Esophagus squamous epithelium (tissue), 5 donors: ENCODE measurements around the gene PSMB5. TPM values are rescaled to one million over a fixed set of nuclear protein-coding genes. Genes with fewer than 3 reads are reported as not detected.

Experiments
- DNase-seq: peaks from one replicate; lab custom pipeline; 2025; lab: John Stamatoyannopoulos, UW
- H3K27ac ChIP-seq, 4 donors: fragments of 200-600 bp; sonication (generic); one replicate each; pipeline ENCODE4 v1.5.1; 2016 to 2019; ENCODE audit warnings: mild to moderate bottlenecking in 1 of 4
- H3K27me3 ChIP-seq, 4 donors: fragments of 200-600 bp; sonication (generic); 1 replicate in 3 of 4; 2 replicates in 1 of 4; pipeline versions ENCODE4 v1.5.1 to v1.6.0; 2017 to 2021; ENCODE audit warnings: antibody characterized with exemption in 1 of 4
- H3K36me3 ChIP-seq, 3 donors: fragments of 200-600 bp; sonication (generic); one replicate each; pipeline ENCODE4 v1.5.1; 2016 to 2019
- H3K4me1 ChIP-seq, 3 donors: fragments of 200-600 bp; sonication (generic); one replicate each; pipeline ENCODE4 v1.5.1; 2017 to 2019
- H3K4me3 ChIP-seq, 4 donors: fragments of 200-600 bp; sonication (generic); 1 replicate in 3 of 4; 2 replicates in 1 of 4; pipeline ENCODE4 v1.5.1; 2016 to 2019; ENCODE audit warnings: mild to moderate bottlenecking in 2 of 4, moderate library complexity in 1 of 4
- H3K9me3 ChIP-seq, 3 donors: fragments of 200-600 bp; sonication (generic); one replicate each; pipeline ENCODE4 v1.5.1; 2016 to 2019
- CTCF ChIP-seq, 6 experiments: fragments of 450-650 bp in 4 of 6; fragments of 200-600 bp in 2 of 6; sonication (generic) in 2 of 6; IDR thresholded peaks; one replicate each; pipeline ENCODE4 v1.5.1; 2016 to 2019; ENCODE audit warnings: antibody characterized with exemption in 6 of 6, mild to moderate bottlenecking in 4 of 6, moderate library complexity in 4 of 6
- POLR2A ChIP-seq, 4 donors: fragments of 450-650 bp; IDR thresholded peaks; one replicate each; pipeline ENCODE4 v1.6.1; 2017; ENCODE audit warnings: antibody characterized with exemption in 4 of 4, mild to moderate bottlenecking in 4 of 4, moderate library complexity in 3 of 4
- WGBS, 2 donors: methylation state at CpG; one replicate each; pipeline ENCODE4 v1.1.5; 2018; 5-methylcytosine and 5-hydroxymethylcytosine counted together
- intact Hi-C: fragments of 100-400 bp; cut with DNase I; formaldehyde crosslinking; loops from one replicate; pipeline ENCODE4 v1.15.0; 2022
- total RNA-seq, 4 donors: library from RNA; depleted of rRNA; stranded (reverse); fragments of >200 nt; gene quantifications; one replicate each; pipeline ENCODE4 v1.1.0, GENCODE V29; 2016
- donor health status: DM: yes; HTN: yes; CAD: no.

The PSMB5 gene
- total RNA-seq, 4 donors from 2014 or later: 140 to 185 (median 153) TPM

- no peak overlapping the region for H3K27ac ChIP-seq
- no peak for DNase-seq
- intact Hi-C loops: loop anchor here (5.0 kb wide), 1 partner anchor 72 kb away; the partner anchor contains the start of gene CDH24
- peaks cover 0 to 18% (median 0%) of the 10 kb centered on the region in 4 donors for H3K27me3 ChIP-seq
- whole genome bisulfite sequencing, 2 donors: 87 to 88% methylated on average over 6 of the region's 6 CpGs
- no peaks in the 10 kb centered on the region for H3K9me3 ChIP-seq
- TF ChIP-seq CTCF (IDR thresholded peaks at IDR 0.05) (no peak), POLR2A (IDR thresholded peaks at IDR 0.05) (no peak)
- H3K36me3 ChIP-seq: peaks cover 0 to 28% (median 3%) of the 10 kb centered on the region in 3 donors
- no peak overlapping the region for H3K4me3 ChIP-seq
- peaks cover 0 to 39% (median 3%) of the 10 kb centered on the region in 3 donors for H3K4me1 ChIP-seq
Observed at GRCh38 chr14:22984959-22985658, 49.6 kb downstream of the PSMB5 start.

GRCh38 chr14:22982477-22983245 is 52.0 kb downstream of the PSMB5 start, which contains the start of gene AJUBA:
AJUBA (minus strand) TSS chr14:22982551; CDS start chr14:22982266, 285 bp downstream.
- Histone ChIP-seq H3K36me3 (peaks cover 0 to 6% (median 1%) of the 10 kb centered on the region in 3 donors), H3K27me3 (peaks cover 0 to 18% (median 0%) of the 10 kb centered on the region in 4 donors), H3K4me3 (peak within 1 kb of the TSS; percentile 80 to 92 (median 86)), H3K9me3 (no peaks in the 10 kb centered on the region), H3K27ac (peak within 1 kb of the TSS; percentile 90 to 95 (median 94)), H3K4me1 (peaks cover 9 to 64% (median 14%) of the 10 kb centered on the region in 3 donors)
- intact Hi-C loops: no loop called here
- DNase-seq: peak; percentile 37
- 0 to 3% methylated on average over 18 to 25 of the region's 48 CpGs for WGBS, 2 donors
- TF ChIP-seq POLR2A (IDR thresholded peaks at IDR 0.05): peak in 2 of 4 donors; percentile 49 to 72
- peak in 2 of 6 experiments; percentile 9 to 15 for TF ChIP-seq CTCF (IDR thresholded peaks at IDR 0.05)

- Histone ChIP-seq H3K27ac (peak overlapping the region; percentile 90 to 95 (median 94)), H3K4me1 (peaks cover 16 to 70% (median 21%) of the 10 kb centered on the region in 3 donors), H3K36me3 (no peaks in the 10 kb centered on the region), H3K9me3 (no peaks in the 10 kb centered on the region), H3K27me3 (peaks cover 0 to 18% (median 0%) of the 10 kb centered on the region in 4 donors), H3K4me3 (peak overlapping the region; percentile 80 to 92 (median 86))
- intact Hi-C loops: no loop called here
- WGBS, 2 donors: 0 to 1% methylated on average over 3 to 30 of the region's 51 CpGs
- TF ChIP-seq POLR2A (IDR thresholded peaks at IDR 0.05): peak in 1 of 4 donors; percentile 32
- TF ChIP-seq CTCF (IDR thresholded peaks at IDR 0.05): no peak
- DNase-seq: no peak
Observed at GRCh38 chr14:22981876-22982476, 52.7 kb downstream of the PSMB5 start.

GRCh38 chr14:22981090-22981875 is 53.4 kb downstream of the PSMB5 start:
- 1 to 3% methylated on average over 17 to 30 of the region's 76 CpGs for WGBS, 2 donors
- intact Hi-C loops: no loop called here
- Histone ChIP-seq H3K27me3 (peaks cover 0 to 18% (median 0%) of the 10 kb centered on the region in 4 donors), H3K9me3 (no peaks in the 10 kb centered on the region), H3K27ac (peak overlapping the region; percentile 90 to 95 (median 94)), H3K36me3 (peaks cover 0 to 6% (median 0%) of the 10 kb centered on the region in 3 donors), H3K4me1 (peaks cover 23 to 77% (median 27%) of the 10 kb centered on the region in 3 donors), H3K4me3 (peak overlapping the region; percentile 80 to 92 (median 86))
- no peak for DNase-seq
- TF ChIP-seq POLR2A (IDR thresholded peaks at IDR 0.05) (no peak), CTCF (IDR thresholded peaks at IDR 0.05) (no peak)
